GM12878 (cell line): ENCODE data around the gene MARVELD3. TPM values are rescaled to one million over a fixed set of nuclear protein-coding genes. Genes with fewer than 3 reads are reported as not detected.

Experiments
- ATAC-seq: fragments of 200-7000 bp; cut with Tn5 transposase; 3 replicates; pipeline ENCODE4 v1.9.1; 2020; ENCODE audit warnings: mild to moderate bottlenecking, moderate library complexity
- BruUV-seq: library from RNA; stranded (reverse); fragments of 400-500 nt; replicated peaks from 2 replicates; lab custom pipeline; 2021; lab: Mats Ljungman, UMichigan
- CTCF ChIA-PET: fragments of 300-600 bp; sonication (Branson Sonifier 250); formaldehyde crosslinking; extraction: SDS; loops from one replicate; lab custom pipeline; 2021; ENCODE audit warnings: inconsistent platforms; lab: Yijun Ruan, JAX
- POLR2A ChIA-PET: fragments of 350-600 bp; formaldehyde crosslinking; extraction: SDS; loops from one replicate; lab custom pipeline; 2021; ENCODE audit warnings: inconsistent platforms; lab: Charles Lee
- RAD21 ChIA-PET: fragments of 300-600 bp; sonication (Branson Sonifier 250); formaldehyde crosslinking; loops from one replicate; lab custom pipeline; 2023; ENCODE audit warnings: antibody characterized with exemption; ENCODE audit not compliant: unreplicated experiment; lab: Charles Lee
- SMC1A ChIA-PET: fragments of 300-600 bp; sonication (Branson Sonifier 250); formaldehyde crosslinking; loops from one replicate; lab custom pipeline; 2023; ENCODE audit not compliant: unreplicated experiment, uncharacterized antibody; lab: Charles Lee
- DNase-seq: peaks from one replicate; pipeline ENCODE4 v3.0.0-alpha.2; 2011; ENCODE audit warnings: low read depth, low spot score
- FAIRE-seq: peaks from 3 replicates; lab custom pipeline; 2011; peaks lifted over from hg19 to GRCh38; lab: Jason Lieb, UNC
- H2AFZ ChIP-seq: 2 replicates; pipeline ENCODE4 v1.6.0; 2011; ENCODE audit warnings: low read depth, low read length, control low read depth; ENCODE audit not compliant: control insufficient read depth
- H3K27ac ChIP-seq: 2 replicates; pipeline ENCODE4 v1.5.1; 2011; ENCODE audit warnings: control low read depth; ENCODE audit not compliant: control insufficient read depth, insufficient read depth
- H3K27me3 ChIP-seq, 2 experiments: replicated peaks in 1 of 2; 2 replicates each; pipeline versions ENCODE4 v1.6.0 to v1.6.1; 2011; ENCODE audit warnings: low read length in 1 of 2; ENCODE audit not compliant: control insufficient read depth in 2 of 2, insufficient read depth in 2 of 2
- H3K36me3 ChIP-seq, 2 experiments: 2 replicates each; pipeline ENCODE4 v1.5.1; 2011; ENCODE audit warnings: low read length in 1 of 2; ENCODE audit not compliant: control insufficient read depth in 2 of 2, insufficient read depth in 2 of 2
- H3K4me1 ChIP-seq: 2 replicates; pipeline ENCODE4 v1.6.1; 2011; ENCODE audit warnings: mild to moderate bottlenecking, low read length, moderate library complexity, mixed read lengths; ENCODE audit not compliant: control insufficient read depth, insufficient read depth
- H3K4me2 ChIP-seq: 2 replicates; pipeline ENCODE4 v1.6.0; 2011; ENCODE audit warnings: control low read depth; ENCODE audit not compliant: control insufficient read depth, insufficient read depth
- H3K4me3 ChIP-seq: fragments of 200-600 bp; sonication (generic); 2 replicates; pipeline ENCODE4 v1.5.1; 2016
- H3K79me2 ChIP-seq: 2 replicates; pipeline ENCODE4 v1.6.0; 2011; ENCODE audit warnings: low read length; ENCODE audit not compliant: control insufficient read depth, insufficient read depth
- H3K9ac ChIP-seq: 2 replicates; pipeline ENCODE4 v1.8.0; 2011; ENCODE audit warnings: low read length, control low read depth, mixed read lengths; ENCODE audit not compliant: control insufficient read depth, insufficient read depth
- H3K9me3 ChIP-seq: replicated peaks from 3 replicates; pipeline ENCODE4 v1.5.1; 2011; ENCODE audit warnings: mild to moderate bottlenecking, low read length; ENCODE audit not compliant: control insufficient read depth, insufficient read depth
- H4K20me1 ChIP-seq: 2 replicates; pipeline ENCODE4 v1.6.0; 2011; ENCODE audit not compliant: control insufficient read depth, insufficient read depth
- ATF7 ChIP-seq: fragments of 450-650 bp; IDR thresholded peaks from 2 replicates; pipeline ENCODE4 v1.6.1; 2016; ENCODE audit warnings: low read depth, mild to moderate bottlenecking
- BRCA1 ChIP-seq: IDR thresholded peaks from 2 replicates; pipeline ENCODE4 v1.6.1; 2011; ENCODE audit warnings: low read depth, low read length, improper control_type of control experiment
- CEBPB ChIP-seq, 2 experiments: fragments of 150-350 bp in 1 of 2; IDR thresholded peaks; 2 replicates each; pipeline ENCODE4 v1.6.1; 2012 to 2014; ENCODE audit warnings: low read depth in 2 of 2, low read length in 2 of 2, borderline replicate concordance in 1 of 2, inconsistent platforms in 1 of 2
- EGR1 ChIP-seq, 2 experiments: IDR thresholded peaks; 1 replicate in 1 of 2; 2 replicates in 1 of 2; pipeline ENCODE4 v1.6.1; 2011 to 2012; ENCODE audit warnings: low read depth in 2 of 2, low read length in 2 of 2, borderline replicate concordance in 1 of 2, mild to moderate bottlenecking in 1 of 2, moderate library complexity in 1 of 2
- FOXK2 ChIP-seq: fragments of 450-650 bp; IDR thresholded peaks from 2 replicates; pipeline ENCODE4 v1.6.1; 2017; ENCODE audit warnings: mild to moderate bottlenecking, moderate library complexity
- GATAD2B ChIP-seq: fragments of 450-650 bp; conservative IDR thresholded peaks from 2 replicates; pipeline ENCODE4 v1.6.1; 2017; ENCODE audit warnings: low read depth, mild to moderate bottlenecking, moderate library complexity
- HDAC2 ChIP-seq: fragments of 200-600 bp; sonication (generic); IDR thresholded peaks from 2 replicates; pipeline ENCODE4 v1.6.1; 2017
- NFXL1 ChIP-seq: fragments of 450-650 bp; IDR thresholded peaks from 2 replicates; pipeline ENCODE4 v1.6.1; 2017; ENCODE audit warnings: antibody characterized with exemption, mild to moderate bottlenecking, borderline replicate concordance
- POLR2AphosphoS2 ChIP-seq: IDR thresholded peaks from 2 replicates; pipeline ENCODE4 v1.6.1; 2011; ENCODE audit warnings: low read depth, mild to moderate bottlenecking, low read length, improper control_type of control experiment, moderate library complexity
- SREBF1 ChIP-seq: IDR thresholded peaks from 2 replicates; pipeline ENCODE4 v1.6.1; 2012; ENCODE audit warnings: mild to moderate bottlenecking, low read length
- TCF12 ChIP-seq: IDR thresholded peaks from 2 replicates; pipeline ENCODE4 v1.6.1; 2011; ENCODE audit warnings: low read depth, mild to moderate bottlenecking, low read length
- whole genome bisulfite sequencing: methylation state at CpG from one replicate; pipeline ENCODE4 v1.1.6; 2016; ENCODE audit warnings: low lambda C conversion rate; ENCODE audit not compliant: insufficient replicate concordance, insufficient coverage; ENCODE audit errors: missing lambda C conversion rate; 5-methylcytosine and 5-hydroxymethylcytosine counted together
- in situ Hi-C: fragments of 300-500 bp; cut with MboI; formaldehyde crosslinking; loops from 9 replicates; pipeline ENCODE4 v1.14.3; 2018; ENCODE audit warnings: mixed read lengths
- intact Hi-C: fragments of 100-400 bp; cut with micrococcal nuclease; formaldehyde crosslinking; loops from one replicate; pipeline ENCODE4 v1.14.2; 2022; ENCODE audit not compliant: unreplicated experiment
- polyA plus RNA-seq, 11 experiments: library from polyadenylated mRNA; depleted of rRNA in 4 of 11; unstranded in 6 of 11; stranded (reverse) in 5 of 11; fragments of >200 nt; fragmentation: Nextera tagmentation in 4 of 11; fragmentation: Illumina TruSeq in 1 of 11; extraction: Ambion mirVana in 4 of 11; extraction: Trizol in 1 of 11; gene quantifications; 1 replicate in 1 of 11; 2 replicates in 10 of 11; pipeline versions ENCODE4 v1.2.1 to v1.2.3, GENCODE V29; 2011 to 2016; ENCODE audit warnings: inconsistent platforms in 2 of 11, missing spikeins in 2 of 11, low read depth in 1 of 11
- total RNA-seq, 4 experiments: library from RNA; depleted of rRNA in 3 of 4; stranded (reverse); fragments of >200 nt in 3 of 4; fragmentation: Illumina TruSeq in 1 of 4; extraction: Trizol in 1 of 4; gene quantifications; 2 replicates each; pipeline versions ENCODE4 v1.2.1 to v1.2.3, GENCODE V29; 2013 to 2021
- TF ChIP-seq, protein P1 (sequence below): fragments of 450-650 bp; IDR thresholded peaks from 2 replicates; pipeline ENCODE4 v1.6.1; 2017; ENCODE audit warnings: mild to moderate bottlenecking
- TF ChIP-seq, protein P2 (sequence below): IDR thresholded peaks from 2 replicates; pipeline ENCODE4 v1.6.1; 2011; ENCODE audit warnings: borderline replicate concordance, low read depth, mild to moderate bottlenecking, moderate library complexity, mixed read lengths, low read length; ENCODE audit not compliant: insufficient read depth; ENCODE audit errors: extremely low read length

The MARVELD3 gene
- total and polyA plus RNA-seq, 10 of the 15 experiments (the other 5 are each of a cell fraction or from before 2014, with no cell fraction given): 0.03 to 0.18 (median 0.09) TPM; not detected in 4

DNA sequence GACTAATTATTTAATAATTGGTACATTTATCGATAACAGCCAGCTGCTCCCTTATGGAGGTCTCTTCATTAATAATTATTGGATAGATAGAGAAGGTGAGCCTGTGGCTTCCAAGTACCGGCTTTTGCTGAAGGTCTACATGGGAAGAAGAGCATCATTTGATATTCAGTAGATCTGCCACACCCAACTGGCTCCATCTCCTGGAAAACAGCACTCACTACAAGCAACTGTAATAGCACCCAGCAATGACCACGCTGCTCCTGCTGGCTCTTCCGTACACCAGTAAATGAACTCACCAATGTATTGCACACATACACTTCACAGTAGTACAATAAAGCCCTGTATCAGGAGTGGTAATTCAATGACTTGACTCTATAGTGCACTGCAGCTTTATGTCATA is 19.5 kb downstream of the MARVELD3 start (continued):
- no peak for TF ChIP-seq POLR2AphosphoS2
- no peak for TF ChIP-seq TCF12

DNA sequence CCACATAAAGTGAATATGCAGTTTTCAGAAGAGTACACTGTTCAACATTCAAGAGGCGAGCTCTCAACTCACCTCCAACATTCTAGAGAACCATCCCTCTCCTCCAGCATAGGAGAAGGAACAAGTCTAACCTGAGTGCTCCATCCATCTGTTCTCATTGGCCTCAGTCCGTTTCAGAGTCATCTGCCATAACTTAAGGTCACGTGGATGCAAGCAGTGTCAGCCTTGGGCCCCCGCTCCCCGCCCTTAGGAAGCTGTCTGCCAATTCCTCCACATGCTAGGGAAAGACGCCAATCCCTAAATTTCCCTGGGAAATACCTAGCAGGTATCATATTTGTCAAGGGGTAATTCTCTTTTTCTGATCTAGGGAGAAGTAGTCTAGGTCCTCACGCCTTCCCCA is 21.4 kb downstream of the MARVELD3 start:
- ATAC-seq (no peak), DNase-seq (no peak)
- H3K36me3 ChIP-seq: peaks cover 2 to 7% of the 10 kb centered on the region in 2 experiments; a peak in 2 of 4 replicates
- SMC1A ChIA-PET: interaction anchor here (0.9 kb wide), 1 partner anchor 36 kb away, joined by 4 read pairs; no protein-coding TSS in a partner anchor
- in situ Hi-C loops: no loop called here
- no peak for TF ChIP-seq GATAD2B
- TF ChIP-seq, all 136 proteins: peak for 0
- Histone ChIP-seq H3K27ac (no peak overlapping the region), H3K9me3 (no peaks in the 10 kb centered on the region), H3K79me2 (no peaks in the 10 kb centered on the region), H3K4me2 (no peak overlapping the region), H4K20me1 (no peaks in the 10 kb centered on the region), H2AFZ (no peak overlapping the region), H3K27me3 (no peaks in the 10 kb centered on the region), H3K9ac (no peak overlapping the region), H3K4me3 (no peak overlapping the region), H3K4me1 (no peaks in the 10 kb centered on the region)
- POLR2A ChIA-PET: interaction anchor here (0.6 kb wide), 1 partner anchor 74 kb away, joined by 3 read pairs; no protein-coding TSS in a partner anchor
- CTCF ChIA-PET: interaction anchor here (1.6 to 1.9 kb wide), 2 partner anchors 36 to 82 kb away, joined by 3 to 6 read pairs; no protein-coding TSS in a partner anchor
- intact Hi-C loops: loop anchor here (10.0 kb wide), 1 partner anchor 317 kb away; no protein-coding TSS in a partner anchor
- FAIRE-seq: no peak
- BruUV-seq: no TSS peak
- RAD21 ChIA-PET: no interaction called here
- WGBS: 78% methylated on average over 7 of the region's 7 CpGs

DNA sequence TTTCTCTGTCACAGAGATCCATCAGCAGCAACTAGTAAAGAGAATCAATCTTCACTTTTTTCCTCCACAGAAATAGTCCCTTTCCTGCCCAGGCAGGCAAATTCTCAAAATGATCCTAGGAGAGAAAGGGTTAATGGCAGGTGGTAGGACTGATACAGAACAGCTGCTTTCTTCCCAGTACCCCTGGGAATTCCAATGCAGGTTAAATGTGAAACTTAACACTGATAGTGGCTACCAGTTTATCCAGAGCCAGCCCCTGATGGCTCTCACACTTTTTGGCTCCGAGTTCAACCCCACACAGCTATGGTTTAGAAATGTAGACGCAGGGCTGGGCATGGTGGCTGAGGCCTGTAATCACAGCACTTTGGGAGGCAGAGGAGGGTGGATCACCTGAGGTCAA is 22.2 kb downstream of the MARVELD3 start:
- H3K4me1 ChIP-seq: no peaks in the 10 kb centered on the region
- H3K9ac ChIP-seq: no peak overlapping the region
- ChIA-PET SMC1A (interaction anchor here (0.7 kb wide), 1 partner anchor 37 kb away, joined by 4 read pairs; no protein-coding TSS in a partner anchor), RAD21 (no interaction called here), CTCF (interaction anchor here (1.6 to 1.9 kb wide), 2 partner anchors 37 to 83 kb away, joined by 3 to 6 read pairs; no protein-coding TSS in a partner anchor), POLR2A (no interaction called here)
- H2AFZ ChIP-seq: no peak overlapping the region
- no peak overlapping the region for H3K4me2 ChIP-seq
- no peak overlapping the region for H3K4me3 ChIP-seq
- intact Hi-C loops (loop anchor here (10.0 kb wide), 1 partner anchor 317 kb away; no protein-coding TSS in a partner anchor), in situ Hi-C loops (no loop called here)
- H3K27me3 ChIP-seq: no peaks in the 10 kb centered on the region
- no peaks in the 10 kb centered on the region for H4K20me1 ChIP-seq
- no peaks in the 10 kb centered on the region for H3K9me3 ChIP-seq
- H3K79me2 ChIP-seq: no peaks in the 10 kb centered on the region
- H3K36me3 ChIP-seq: peaks cover 3 to 7% of the 10 kb centered on the region in 2 experiments; a peak in 3 of 4 replicates
- TSS peak; percentile 23 for BruUV-seq
- no peak for ATAC-seq
- FAIRE-seq: no peak
- no peak for DNase-seq
- WGBS: 91% methylated on average over 2 of the region's 2 CpGs
- no peak overlapping the region for H3K27ac ChIP-seq
- TF ChIP-seq ATF7: no peak
- no peak for TF ChIP-seq SREBF1
- TF ChIP-seq, protein P1, sequence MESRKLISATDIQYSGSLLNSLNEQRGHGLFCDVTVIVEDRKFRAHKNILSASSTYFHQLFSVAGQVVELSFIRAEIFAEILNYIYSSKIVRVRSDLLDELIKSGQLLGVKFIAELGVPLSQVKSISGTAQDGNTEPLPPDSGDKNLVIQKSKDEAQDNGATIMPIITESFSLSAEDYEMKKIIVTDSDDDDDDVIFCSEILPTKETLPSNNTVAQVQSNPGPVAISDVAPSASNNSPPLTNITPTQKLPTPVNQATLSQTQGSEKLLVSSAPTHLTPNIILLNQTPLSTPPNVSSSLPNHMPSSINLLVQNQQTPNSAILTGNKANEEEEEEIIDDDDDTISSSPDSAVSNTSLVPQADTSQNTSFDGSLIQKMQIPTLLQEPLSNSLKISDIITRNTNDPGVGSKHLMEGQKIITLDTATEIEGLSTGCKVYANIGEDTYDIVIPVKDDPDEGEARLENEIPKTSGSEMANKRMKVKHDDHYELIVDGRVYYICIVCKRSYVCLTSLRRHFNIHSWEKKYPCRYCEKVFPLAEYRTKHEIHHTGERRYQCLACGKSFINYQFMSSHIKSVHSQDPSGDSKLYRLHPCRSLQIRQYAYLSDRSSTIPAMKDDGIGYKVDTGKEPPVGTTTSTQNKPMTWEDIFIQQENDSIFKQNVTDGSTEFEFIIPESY: no peak
- no peak for TF ChIP-seq FOXK2
- no peak for TF ChIP-seq CEBPB (IDR thresholded peaks at IDR 0.05; ENCODE audit: borderline replicate concordance in 1 of 2, low read depth in 2 of 2, low read length in 2 of 2)
- no peak for TF ChIP-seq BRCA1
- TF ChIP-seq NFXL1: no peak
- TF ChIP-seq HDAC2: no peak
- TF ChIP-seq EGR1 (IDR thresholded peaks at IDR 0.05; ENCODE audit: borderline replicate concordance in 1 of 2, low read depth in 2 of 2, low read length in 2 of 2): no peak
- TF ChIP-seq, protein P2, sequence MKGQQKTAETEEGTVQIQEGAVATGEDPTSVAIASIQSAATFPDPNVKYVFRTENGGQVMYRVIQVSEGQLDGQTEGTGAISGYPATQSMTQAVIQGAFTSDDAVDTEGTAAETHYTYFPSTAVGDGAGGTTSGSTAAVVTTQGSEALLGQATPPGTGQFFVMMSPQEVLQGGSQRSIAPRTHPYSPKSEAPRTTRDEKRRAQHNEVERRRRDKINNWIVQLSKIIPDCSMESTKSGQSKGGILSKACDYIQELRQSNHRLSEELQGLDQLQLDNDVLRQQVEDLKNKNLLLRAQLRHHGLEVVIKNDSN: no peak
